Measurements from ENCODE around the gene TEDDM1.

TEDDM1 gene

GRCh38 chr1:182388392-182389134 is 11.9 kb downstream of the TEDDM1 start:
- Histone ChIP-seq H3K9ac (ENCODE audit: low read length) (no peak overlapping the region), H3K9me2 (ENCODE audit: low read depth, low read length) (no peaks in the 10 kb centered on the region), H3K9me3 (ENCODE audit: low read length) (no peaks in the 10 kb centered on the region), H4K20me1 (ENCODE audit: insufficient read depth, low read length) (no peaks in the 10 kb centered on the region), H3K27ac (ENCODE audit: low read depth, low read length, poor library complexity, severe bottlenecking) (no peak overlapping the region), H3K79me2 (ENCODE audit: insufficient read depth, low read length) (no peaks in the 10 kb centered on the region), H3K36me3 (ENCODE audit: insufficient read depth, low read length) (no peaks in the 10 kb centered on the region; the same call in 1 of the 2 replicates), H3K27me3 (ENCODE audit: insufficient read depth, low read length) (no peaks in the 10 kb centered on the region), H3K4me2 (ENCODE audit: low read length) (no peak overlapping the region), H3K4me1 (ENCODE audit: insufficient read depth, low read length, severe bottlenecking) (no peaks in the 10 kb centered on the region), H2AFZ (ENCODE audit: low read length) (no peak overlapping the region), H3K4me3 (ENCODE audit: low read depth, low read length, poor library complexity, severe bottlenecking) (no peak overlapping the region), H3F3A (ENCODE audit: insufficient read depth, low read length) (no peaks in the 10 kb centered on the region)
- TF ChIP-seq EZH2 (IDR thresholded peaks at IDR 0.05; ENCODE audit: borderline replicate concordance, low read length) = no peak
- TF ChIP-seq CTCF (IDR thresholded peaks at IDR 0.05; ENCODE audit: low read length) = no peak

- H3K36me3 ChIP-seq (ENCODE audit: insufficient read depth, low read length) = no peaks in the 10 kb centered on the region; the same call in 1 of the 2 replicates
- H3K9me2 ChIP-seq (ENCODE audit: low read depth, low read length) = no peaks in the 10 kb centered on the region
- no peaks in the 10 kb centered on the region for H4K20me1 ChIP-seq (ENCODE audit: insufficient read depth, low read length)
- no peak overlapping the region for H3K4me3 ChIP-seq (ENCODE audit: low read depth, low read length, poor library complexity, severe bottlenecking)
- H2AFZ ChIP-seq (ENCODE audit: low read length) = no peak overlapping the region
- no peak overlapping the region for H3K9ac ChIP-seq (ENCODE audit: low read length)
- H3F3A ChIP-seq (ENCODE audit: insufficient read depth, low read length) = no peaks in the 10 kb centered on the region
- H3K27me3 ChIP-seq (ENCODE audit: insufficient read depth, low read length) = no peaks in the 10 kb centered on the region
- no peak for TF ChIP-seq CTCF (IDR thresholded peaks at IDR 0.05; ENCODE audit: low read length)
- TF ChIP-seq EZH2 (IDR thresholded peaks at IDR 0.05; ENCODE audit: borderline replicate concordance, low read length) = no peak
- no peak overlapping the region for H3K4me2 ChIP-seq (ENCODE audit: low read length)
- no peaks in the 10 kb centered on the region for H3K79me2 ChIP-seq (ENCODE audit: insufficient read depth, low read length)
- no peaks in the 10 kb centered on the region for H3K4me1 ChIP-seq (ENCODE audit: insufficient read depth, low read length, severe bottlenecking)
- H3K27ac ChIP-seq (ENCODE audit: low read depth, low read length, poor library complexity, severe bottlenecking) = no peak overlapping the region
- no peaks in the 10 kb centered on the region for H3K9me3 ChIP-seq (ENCODE audit: low read length)
Observed at GRCh38 chr1:182387566-182387965, 12.9 kb downstream of the TEDDM1 start.

- no peaks in the 10 kb centered on the region for H3K79me2 ChIP-seq (ENCODE audit: insufficient read depth, low read length)
- no peaks in the 10 kb centered on the region for H4K20me1 ChIP-seq (ENCODE audit: insufficient read depth, low read length)
- no peaks in the 10 kb centered on the region for H3K27me3 ChIP-seq (ENCODE audit: insufficient read depth, low read length)
- no peak overlapping the region for H3K4me3 ChIP-seq (ENCODE audit: low read depth, low read length, poor library complexity, severe bottlenecking)
- no peaks in the 10 kb centered on the region for H3K4me1 ChIP-seq (ENCODE audit: insufficient read depth, low read length, severe bottlenecking)
- no peaks in the 10 kb centered on the region for H3F3A ChIP-seq (ENCODE audit: insufficient read depth, low read length)
- H3K9me2 ChIP-seq (ENCODE audit: low read depth, low read length) = no peaks in the 10 kb centered on the region
- no peak overlapping the region for H3K4me2 ChIP-seq (ENCODE audit: low read length)
- no peaks in the 10 kb centered on the region for H3K9me3 ChIP-seq (ENCODE audit: low read length)
- H2AFZ ChIP-seq (ENCODE audit: low read length) = no peak overlapping the region
- no peak for TF ChIP-seq EZH2 (IDR thresholded peaks at IDR 0.05; ENCODE audit: borderline replicate concordance, low read length)
- no peak for TF ChIP-seq CTCF (IDR thresholded peaks at IDR 0.05; ENCODE audit: low read length)
- no peak overlapping the region for H3K9ac ChIP-seq (ENCODE audit: low read length)
- no peaks in the 10 kb centered on the region; the same call in 1 of the 2 replicates for H3K36me3 ChIP-seq (ENCODE audit: insufficient read depth, low read length)
- no peak overlapping the region for H3K27ac ChIP-seq (ENCODE audit: low read depth, low read length, poor library complexity, severe bottlenecking)
Observed at GRCh38 chr1:182386980-182387379, 13.5 kb downstream of the TEDDM1 start.
